WTC11 (cell line): ENCODE measurements around the gene CCDC30. TPM values are rescaled to one million over a fixed set of nuclear protein-coding genes. Genes with fewer than 3 reads are reported as not detected.

Experiments
- ATAC-seq: fragments of 200-7000 bp; cut with Tn5 transposase; 2 replicates; pipeline ENCODE4 v1.10.0; 2021; ENCODE audit warnings: mild to moderate bottlenecking, moderate library complexity
- CTCF ChIA-PET: fragments of 300-600 bp; sonication (Branson Sonifier 250); formaldehyde crosslinking; loops from one replicate; lab custom pipeline; 2021; ENCODE audit warnings: antibody characterized with exemption; lab: Charles Lee
- POLR2A ChIA-PET: fragments of 350-600 bp; sonication (Branson Sonifier 250); formaldehyde crosslinking; loops from one replicate; lab custom pipeline; 2021; ENCODE audit warnings: antibody characterized with exemption; lab: Charles Lee
- DNase-seq: peaks from one replicate; pipeline ENCODE4 v3.0.0; 2021; ENCODE audit warnings: low spot score
- H3K27ac Mint-ChIP-seq: 2 replicates; pipeline ENCODE4 v1.8.0; 2021; ENCODE audit warnings: mixed read lengths
- H3K27me3 Mint-ChIP-seq: 2 replicates; pipeline ENCODE4 v1.8.0; 2021; ENCODE audit warnings: low read depth, mild to moderate bottlenecking, moderate library complexity, mixed read lengths
- H3K36me3 Mint-ChIP-seq: 2 replicates; pipeline ENCODE4 v1.8.0; 2021; ENCODE audit warnings: mixed read lengths
- H3K4me1 Mint-ChIP-seq: 2 replicates; pipeline ENCODE4 v1.8.0; 2022; ENCODE audit warnings: mixed read lengths
- H3K4me3 Mint-ChIP-seq: 2 replicates; pipeline ENCODE4 v1.8.0; 2021; ENCODE audit warnings: mild to moderate bottlenecking, moderate library complexity, mixed read lengths
- H3K9me3 Mint-ChIP-seq: 2 replicates; pipeline ENCODE4 v1.8.0; 2021; ENCODE audit warnings: mixed read lengths
- CBFB ChIP-seq: sonication (generic); formaldehyde crosslinking; IDR thresholded peaks from 2 replicates; pipeline ENCODE4 v1.8.1; 2022; ENCODE audit warnings: mild to moderate bottlenecking, low read depth, missing genetic modification reagents
- ELF4 ChIP-seq: sonication (generic); formaldehyde crosslinking; IDR thresholded peaks from 2 replicates; pipeline ENCODE4 v1.8.1; 2022; ENCODE audit warnings: low read depth, mild to moderate bottlenecking, moderate library complexity, missing genetic modification reagents
- NFYB ChIP-seq: sonication (generic); formaldehyde crosslinking; conservative IDR thresholded peaks from 2 replicates; pipeline ENCODE4 v1.8.0; 2022; ENCODE audit warnings: low read depth, missing genetic modification reagents
- NR1H2 ChIP-seq: sonication (generic); formaldehyde crosslinking; IDR thresholded peaks from 2 replicates; pipeline ENCODE4 v1.9.0; 2021; ENCODE audit warnings: mild to moderate bottlenecking, moderate library complexity, missing genetic modification reagents
- NR3C1 ChIP-seq: sonication (generic); formaldehyde crosslinking; conservative IDR thresholded peaks from 2 replicates; pipeline ENCODE4 v1.8.1; 2023; ENCODE audit warnings: low read depth, mild to moderate bottlenecking, missing genetic modification reagents
- RELA ChIP-seq: sonication (generic); formaldehyde crosslinking; IDR thresholded peaks from 2 replicates; pipeline ENCODE4 v1.8.1; 2022; ENCODE audit warnings: missing genetic modification reagents, mild to moderate bottlenecking, borderline replicate concordance
- ZNF121 ChIP-seq: sonication (generic); formaldehyde crosslinking; IDR thresholded peaks from 2 replicates; pipeline ENCODE4 v1.8.0; 2023; ENCODE audit warnings: missing genetic modification reagents
- ZNF138 ChIP-seq: sonication (generic); formaldehyde crosslinking; conservative IDR thresholded peaks from 2 replicates; pipeline ENCODE4 v1.8.1; 2022; ENCODE audit warnings: mild to moderate bottlenecking, moderate library complexity, missing genetic modification reagents
- ZNF232 ChIP-seq: sonication (generic); formaldehyde crosslinking; IDR thresholded peaks from 2 replicates; pipeline ENCODE4 v1.8.0; 2022; ENCODE audit warnings: mild to moderate bottlenecking, missing genetic modification reagents
- ZNF317 ChIP-seq: sonication (generic); formaldehyde crosslinking; IDR thresholded peaks from 2 replicates; pipeline ENCODE4 v1.8.1; 2023; ENCODE audit warnings: low read depth, mild to moderate bottlenecking, moderate library complexity, missing genetic modification reagents, borderline replicate concordance
- ZNF671 ChIP-seq: fragments of 250-450 bp; sonication (Bioruptor Pico); IDR thresholded peaks from 2 replicates; pipeline ENCODE4 v1.8.0; 2021; ENCODE audit warnings: mild to moderate bottlenecking
- total RNA-seq: library from RNA; stranded (reverse); gene quantifications from 3 replicates; pipeline ENCODE4 v1.2.3, GENCODE V29; 2021
- TF ChIP-seq, protein P1 (sequence below): fragments of 250-450 bp; sonication (Bioruptor Pico); IDR thresholded peaks from 2 replicates; pipeline ENCODE4 v1.9.0; 2021; ENCODE audit warnings: mild to moderate bottlenecking
- TF ChIP-seq, protein P2 (sequence below): sonication (generic); formaldehyde crosslinking; IDR thresholded peaks from 2 replicates; pipeline ENCODE4 v1.8.0; 2022; ENCODE audit warnings: mild to moderate bottlenecking, missing genetic modification reagents
- TF ChIP-seq, protein P3 (sequence below): fragments of 250-450 bp; sonication (Bioruptor Pico); conservative IDR thresholded peaks from 2 replicates; pipeline ENCODE4 v1.9.0; 2021; ENCODE audit warnings: mild to moderate bottlenecking
- TF ChIP-seq, protein P4 (sequence below): sonication (generic); formaldehyde crosslinking; IDR thresholded peaks from 2 replicates; pipeline ENCODE4 v1.8.1; 2022; ENCODE audit warnings: mild to moderate bottlenecking, moderate library complexity, missing genetic modification reagents
- TF ChIP-seq, protein P5 (sequence below): sonication (generic); formaldehyde crosslinking; IDR thresholded peaks from 2 replicates; pipeline ENCODE4 v1.8.0; 2023; ENCODE audit warnings: mild to moderate bottlenecking, missing genetic modification reagents
- TF ChIP-seq, protein P6 (sequence below): sonication (generic); formaldehyde crosslinking; IDR thresholded peaks from 2 replicates; pipeline ENCODE4 v1.8.0; 2022; ENCODE audit warnings: mild to moderate bottlenecking, missing genetic modification reagents

Gene CCDC30
- total RNA-seq, 1 experiment from 2014 or later = 0.92 TPM

DNA sequence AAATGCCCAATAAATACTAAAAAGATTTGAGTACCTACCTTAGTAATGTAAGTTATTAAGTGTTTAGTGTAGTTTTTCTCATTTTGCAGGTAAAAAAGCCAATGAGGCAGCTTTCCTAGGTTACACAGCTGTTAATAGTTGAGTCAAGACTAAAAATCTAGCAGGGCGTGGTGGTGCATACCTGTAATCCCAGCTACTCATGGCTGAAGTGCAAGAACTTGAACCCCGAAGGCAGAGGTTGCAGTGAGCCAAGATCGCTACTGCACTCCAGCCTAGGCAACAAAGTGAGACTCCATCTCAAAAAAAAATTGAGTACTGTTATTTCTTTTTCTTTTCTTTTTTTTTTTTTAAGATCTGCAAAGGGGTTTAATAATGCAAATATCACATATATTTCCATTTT is 226.8 kb downstream of the CCDC30 start (continued):
- TF ChIP-seq, protein P1, sequence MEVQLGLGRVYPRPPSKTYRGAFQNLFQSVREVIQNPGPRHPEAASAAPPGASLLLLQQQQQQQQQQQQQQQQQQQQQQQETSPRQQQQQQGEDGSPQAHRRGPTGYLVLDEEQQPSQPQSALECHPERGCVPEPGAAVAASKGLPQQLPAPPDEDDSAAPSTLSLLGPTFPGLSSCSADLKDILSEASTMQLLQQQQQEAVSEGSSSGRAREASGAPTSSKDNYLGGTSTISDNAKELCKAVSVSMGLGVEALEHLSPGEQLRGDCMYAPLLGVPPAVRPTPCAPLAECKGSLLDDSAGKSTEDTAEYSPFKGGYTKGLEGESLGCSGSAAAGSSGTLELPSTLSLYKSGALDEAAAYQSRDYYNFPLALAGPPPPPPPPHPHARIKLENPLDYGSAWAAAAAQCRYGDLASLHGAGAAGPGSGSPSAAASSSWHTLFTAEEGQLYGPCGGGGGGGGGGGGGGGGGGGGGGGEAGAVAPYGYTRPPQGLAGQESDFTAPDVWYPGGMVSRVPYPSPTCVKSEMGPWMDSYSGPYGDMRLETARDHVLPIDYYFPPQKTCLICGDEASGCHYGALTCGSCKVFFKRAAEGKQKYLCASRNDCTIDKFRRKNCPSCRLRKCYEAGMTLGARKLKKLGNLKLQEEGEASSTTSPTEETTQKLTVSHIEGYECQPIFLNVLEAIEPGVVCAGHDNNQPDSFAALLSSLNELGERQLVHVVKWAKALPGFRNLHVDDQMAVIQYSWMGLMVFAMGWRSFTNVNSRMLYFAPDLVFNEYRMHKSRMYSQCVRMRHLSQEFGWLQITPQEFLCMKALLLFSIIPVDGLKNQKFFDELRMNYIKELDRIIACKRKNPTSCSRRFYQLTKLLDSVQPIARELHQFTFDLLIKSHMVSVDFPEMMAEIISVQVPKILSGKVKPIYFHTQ = no peak
- TF ChIP-seq, all 79 proteins: peak for 0

DNA sequence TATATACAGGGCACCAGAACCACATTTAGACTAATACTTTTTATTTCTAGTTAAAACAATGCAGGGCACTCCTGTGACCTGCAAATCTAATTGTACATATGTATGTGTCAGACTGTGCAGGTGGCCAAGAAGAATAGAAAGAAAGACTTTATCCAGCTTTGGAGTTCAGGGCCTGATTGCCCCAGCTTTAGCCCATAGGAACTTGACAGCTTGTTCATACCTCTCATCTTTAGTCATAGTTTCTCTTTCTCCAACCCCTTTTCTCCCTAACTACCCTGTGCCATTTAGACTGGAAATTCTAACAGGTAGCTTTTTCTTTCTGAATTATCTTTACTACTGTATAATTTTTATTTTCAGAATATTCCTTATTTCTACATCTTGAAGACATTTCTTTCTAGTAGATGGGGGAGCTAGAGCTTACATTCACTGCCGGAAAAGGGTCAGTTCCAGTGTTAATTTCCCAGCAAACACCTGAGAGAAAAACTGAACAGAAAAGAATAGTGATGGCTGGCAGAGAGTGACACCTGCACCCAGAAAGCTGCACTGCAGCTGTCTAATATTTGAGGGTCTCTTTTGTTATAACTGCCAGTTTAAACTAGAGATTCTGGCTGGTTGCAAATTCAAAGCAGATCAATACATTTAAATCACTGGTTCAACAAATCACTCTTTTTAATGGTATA is 227.5 kb downstream of the CCDC30 start:
- Mint-ChIP-seq H3K4me3 (no peak overlapping the region), H3K9me3 (no peaks in the 10 kb centered on the region), H3K27me3 (no peaks in the 10 kb centered on the region), H3K36me3 (peaks cover 31% of the 10 kb centered on the region), H3K27ac (no peak overlapping the region), H3K4me1 (peaks cover 68% of the 10 kb centered on the region)
- ChIA-PET POLR2A (interaction anchor here (2.9 kb wide), 1 partner anchor 8 kb away, joined by 20 read pairs; the partner anchor contains the start of gene YBX1), CTCF (interaction anchor here (0.8 to 2.5 kb wide), 6 partner anchors 45 to 112 kb away, joined by 3 to 15 read pairs (median 4); partner anchors contain the start of genes C1orf50, CLDN19 and P3H1)
- ATAC-seq = no peak
- no peak for DNase-seq
- TF ChIP-seq RELA (CRISPR knock-in tag) (no peak), ELF4 (CRISPR knock-in tag) (no peak), ZNF121 (no peak), ZNF671 (CRISPR knock-in tag) (no peak), ZNF232 (CRISPR knock-in tag) (no peak)
- TF ChIP-seq, protein P2, sequence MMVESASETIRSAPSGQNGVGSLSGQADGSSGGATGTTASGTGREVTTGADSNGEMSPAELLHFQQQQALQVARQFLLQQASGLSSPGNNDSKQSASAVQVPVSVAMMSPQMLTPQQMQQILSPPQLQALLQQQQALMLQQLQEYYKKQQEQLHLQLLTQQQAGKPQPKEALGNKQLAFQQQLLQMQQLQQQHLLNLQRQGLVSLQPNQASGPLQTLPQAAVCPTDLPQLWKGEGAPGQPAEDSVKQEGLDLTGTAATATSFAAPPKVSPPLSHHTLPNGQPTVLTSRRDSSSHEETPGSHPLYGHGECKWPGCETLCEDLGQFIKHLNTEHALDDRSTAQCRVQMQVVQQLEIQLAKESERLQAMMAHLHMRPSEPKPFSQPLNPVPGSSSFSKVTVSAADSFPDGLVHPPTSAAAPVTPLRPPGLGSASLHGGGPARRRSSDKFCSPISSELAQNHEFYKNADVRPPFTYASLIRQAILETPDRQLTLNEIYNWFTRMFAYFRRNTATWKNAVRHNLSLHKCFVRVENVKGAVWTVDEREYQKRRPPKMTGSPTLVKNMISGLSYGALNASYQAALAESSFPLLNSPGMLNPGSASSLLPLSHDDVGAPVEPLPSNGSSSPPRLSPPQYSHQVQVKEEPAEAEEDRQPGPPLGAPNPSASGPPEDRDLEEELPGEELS (CRISPR knock-in tag) = no peak
- TF ChIP-seq, protein P3, sequence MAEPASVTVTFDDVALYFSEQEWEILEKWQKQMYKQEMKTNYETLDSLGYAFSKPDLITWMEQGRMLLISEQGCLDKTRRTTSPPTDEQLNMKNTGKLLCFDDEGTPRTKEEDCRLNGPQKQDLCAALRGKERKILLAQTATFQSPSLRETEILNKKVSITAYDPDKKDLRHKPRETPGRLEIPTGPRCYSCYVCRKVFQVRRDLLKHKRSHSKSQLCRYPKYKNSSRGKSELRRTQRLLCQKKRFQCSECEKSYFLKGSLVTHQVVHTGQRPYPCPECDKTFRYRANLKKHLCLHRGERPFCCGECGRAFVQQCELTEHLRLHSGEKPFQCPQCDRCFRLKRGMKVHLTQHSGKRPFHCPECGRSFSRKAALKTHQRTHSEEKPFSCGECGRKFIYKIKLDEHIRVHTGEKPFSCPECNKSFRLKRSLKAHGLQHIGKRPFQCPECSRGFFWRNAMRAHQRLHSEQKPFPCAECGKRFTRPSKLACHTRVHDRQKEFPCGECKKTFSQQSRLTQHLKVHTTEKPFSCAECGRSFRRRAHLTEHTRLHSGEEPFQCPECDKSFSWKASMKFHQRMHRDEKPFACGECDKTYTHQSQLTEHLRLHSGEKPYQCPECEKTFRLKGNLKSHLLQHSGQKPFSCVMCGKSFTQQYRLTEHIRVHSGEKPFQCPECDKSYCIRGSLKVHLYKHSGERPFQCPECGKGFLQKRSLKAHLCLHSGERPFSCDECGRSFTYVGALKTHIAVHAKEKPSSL (CRISPR knock-in tag) = no peak

DNA sequence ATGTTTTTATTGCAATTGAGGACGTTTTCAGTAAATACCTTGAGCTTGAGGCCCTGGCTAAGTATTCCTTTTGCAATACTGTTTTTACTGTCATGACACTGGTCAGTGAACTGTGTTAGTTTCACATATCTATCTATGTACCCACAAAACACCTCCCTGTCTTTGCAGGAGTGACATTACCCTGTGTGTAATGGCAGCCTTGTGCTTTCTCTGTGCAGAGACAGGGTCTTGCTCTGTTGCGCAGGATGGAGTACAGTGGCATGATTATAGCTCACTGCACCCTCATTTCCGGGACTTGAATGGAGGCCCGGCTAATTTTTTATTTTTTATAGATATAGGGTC is 228.0 kb downstream of the CCDC30 start:
- Mint-ChIP-seq H3K4me3 (no peak overlapping the region), H3K4me1 (peaks cover 64% of the 10 kb centered on the region), H3K27me3 (no peaks in the 10 kb centered on the region), H3K36me3 (peaks cover 36% of the 10 kb centered on the region), H3K9me3 (no peaks in the 10 kb centered on the region), H3K27ac (no peak overlapping the region)
- ATAC-seq (no peak), DNase-seq (no peak)
- ChIA-PET POLR2A (interaction anchor here (2.9 kb wide), 1 partner anchor 9 kb away, joined by 20 read pairs; the partner anchor contains the start of gene YBX1), CTCF (interaction anchor here (0.8 to 2.5 kb wide), 5 partner anchors 45 to 113 kb away, joined by 3 to 15 read pairs (median 4); partner anchors contain the start of genes C1orf50 and P3H1)
- TF ChIP-seq, protein P4, sequence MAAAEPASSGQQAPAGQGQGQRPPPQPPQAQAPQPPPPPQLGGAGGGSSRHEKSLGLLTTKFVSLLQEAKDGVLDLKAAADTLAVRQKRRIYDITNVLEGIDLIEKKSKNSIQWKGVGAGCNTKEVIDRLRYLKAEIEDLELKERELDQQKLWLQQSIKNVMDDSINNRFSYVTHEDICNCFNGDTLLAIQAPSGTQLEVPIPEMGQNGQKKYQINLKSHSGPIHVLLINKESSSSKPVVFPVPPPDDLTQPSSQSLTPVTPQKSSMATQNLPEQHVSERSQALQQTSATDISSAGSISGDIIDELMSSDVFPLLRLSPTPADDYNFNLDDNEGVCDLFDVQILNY = no peak
- TF ChIP-seq, protein P5, sequence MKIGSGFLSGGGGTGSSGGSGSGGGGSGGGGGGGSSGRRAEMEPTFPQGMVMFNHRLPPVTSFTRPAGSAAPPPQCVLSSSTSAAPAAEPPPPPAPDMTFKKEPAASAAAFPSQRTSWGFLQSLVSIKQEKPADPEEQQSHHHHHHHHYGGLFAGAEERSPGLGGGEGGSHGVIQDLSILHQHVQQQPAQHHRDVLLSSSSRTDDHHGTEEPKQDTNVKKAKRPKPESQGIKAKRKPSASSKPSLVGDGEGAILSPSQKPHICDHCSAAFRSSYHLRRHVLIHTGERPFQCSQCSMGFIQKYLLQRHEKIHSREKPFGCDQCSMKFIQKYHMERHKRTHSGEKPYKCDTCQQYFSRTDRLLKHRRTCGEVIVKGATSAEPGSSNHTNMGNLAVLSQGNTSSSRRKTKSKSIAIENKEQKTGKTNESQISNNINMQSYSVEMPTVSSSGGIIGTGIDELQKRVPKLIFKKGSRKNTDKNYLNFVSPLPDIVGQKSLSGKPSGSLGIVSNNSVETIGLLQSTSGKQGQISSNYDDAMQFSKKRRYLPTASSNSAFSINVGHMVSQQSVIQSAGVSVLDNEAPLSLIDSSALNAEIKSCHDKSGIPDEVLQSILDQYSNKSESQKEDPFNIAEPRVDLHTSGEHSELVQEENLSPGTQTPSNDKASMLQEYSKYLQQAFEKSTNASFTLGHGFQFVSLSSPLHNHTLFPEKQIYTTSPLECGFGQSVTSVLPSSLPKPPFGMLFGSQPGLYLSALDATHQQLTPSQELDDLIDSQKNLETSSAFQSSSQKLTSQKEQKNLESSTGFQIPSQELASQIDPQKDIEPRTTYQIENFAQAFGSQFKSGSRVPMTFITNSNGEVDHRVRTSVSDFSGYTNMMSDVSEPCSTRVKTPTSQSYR (CRISPR knock-in tag) = no peak
- TF ChIP-seq ZNF138 (no peak), CBFB (CRISPR knock-in tag) (no peak), NR1H2 (no peak), ZNF317 (CRISPR knock-in tag) (no peak), NR3C1 (CRISPR knock-in tag) (no peak), NFYB (CRISPR knock-in tag) (no peak)
- TF ChIP-seq, protein P2 (CRISPR knock-in tag) = no peak
- TF ChIP-seq, protein P6, sequence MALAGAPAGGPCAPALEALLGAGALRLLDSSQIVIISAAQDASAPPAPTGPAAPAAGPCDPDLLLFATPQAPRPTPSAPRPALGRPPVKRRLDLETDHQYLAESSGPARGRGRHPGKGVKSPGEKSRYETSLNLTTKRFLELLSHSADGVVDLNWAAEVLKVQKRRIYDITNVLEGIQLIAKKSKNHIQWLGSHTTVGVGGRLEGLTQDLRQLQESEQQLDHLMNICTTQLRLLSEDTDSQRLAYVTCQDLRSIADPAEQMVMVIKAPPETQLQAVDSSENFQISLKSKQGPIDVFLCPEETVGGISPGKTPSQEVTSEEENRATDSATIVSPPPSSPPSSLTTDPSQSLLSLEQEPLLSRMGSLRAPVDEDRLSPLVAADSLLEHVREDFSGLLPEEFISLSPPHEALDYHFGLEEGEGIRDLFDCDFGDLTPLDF = no peak
